Measurements from ENCODE around the gene SH2D1B. TPM values are rescaled to one million over a fixed set of nuclear protein-coding genes. Genes with fewer than 3 reads are reported as not detected.

SH2D1B gene
- not detected in 2 replicates for total RNA-seq

GRCh38 chr1:162412002-162412401 lies at the start of gene SH2D1B:
TSS of gene SH2D1B (minus strand) at chr1:162412136. CDS start at chr1:162412016, 120 bp downstream.

GRCh38 chr1:162381383-162381782 lies 30.6 kb downstream of the SH2D1B start, which contains the start of gene C1orf226:
TSS of gene C1orf226 (plus strand) at chr1:162381728. CDS start at chr1:162381902, 174 bp downstream.

GRCh38 chr1:162376691-162377090 lies 35.2 kb downstream of the SH2D1B start, which contains the start of gene SPATA46:
TSS of gene SPATA46 (minus strand) at chr1:162376854. CDS start at chr1:162376790, 64 bp downstream.

Other genes starting within 250 kb of the SH2D1B start
- not detected in 2 replicates for gene SPATA46, start 35.3 kb downstream of the SH2D1B start, total RNA-seq
- gene C1orf226, start 30.4 kb downstream of the SH2D1B start, total RNA-seq, result 0.46 and 1.1 TPM in 2 replicates
- 28.9 and 34.6 TPM in 2 replicates for gene UHMK1, start 85.7 kb upstream of the SH2D1B start, total RNA-seq
- gene UAP1, start 149.6 kb upstream of the SH2D1B start, total RNA-seq, result 50.1 and 52.0 TPM in 2 replicates
- 1.1 and 1.3 TPM in 2 replicates for gene DDR2, start 220.3 kb upstream of the SH2D1B start, total RNA-seq